ENCODE results near the gene SAMD13. TPM values are rescaled to one million over a fixed set of nuclear protein-coding genes. Genes with fewer than 3 reads are reported as not detected.

Gene SAMD13
- polyA plus RNA-seq, 1 donor from 2014 or later, result 20.0 TPM

DNA sequence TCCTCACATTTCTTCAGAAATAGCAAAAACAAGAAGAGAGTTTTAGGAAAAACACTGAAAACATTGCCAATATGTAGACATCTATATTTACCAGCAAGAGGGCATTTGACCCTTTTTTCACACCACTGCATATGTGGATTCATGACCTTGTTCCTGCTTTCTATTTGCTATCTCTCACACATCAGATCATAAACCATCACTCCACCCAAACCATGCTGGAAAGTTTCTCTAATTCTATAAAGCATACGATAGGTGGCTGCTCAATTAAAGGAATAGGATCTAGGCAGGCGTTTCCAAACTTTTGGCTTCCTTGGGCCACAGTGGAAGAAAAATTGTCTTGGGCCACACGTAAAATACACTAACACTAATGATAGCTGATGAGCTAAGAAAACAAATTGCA lies 35.6 kb upstream of the SAMD13 start:
- H3F3A ChIP-seq (ENCODE audit: insufficient read depth, low read length, poor library complexity, severe bottlenecking), result no peaks in the 10 kb centered on the region
- no peaks in the 10 kb centered on the region for H3K36me3 ChIP-seq (ENCODE audit: insufficient read depth, low read length)
- no peak overlapping the region for H3K9ac ChIP-seq (ENCODE audit: low read length)
- H3K27me3 ChIP-seq (ENCODE audit: insufficient read depth, low read depth, low read length), result no peaks in the 10 kb centered on the region
- H4K20me1 ChIP-seq (ENCODE audit: insufficient read depth), result no peaks in the 10 kb centered on the region
- H2AFZ ChIP-seq (ENCODE audit: low read depth, low read length), result no peak overlapping the region
- H3K27ac ChIP-seq (ENCODE audit: low read length), result no peak overlapping the region
- no peaks in the 10 kb centered on the region for H3K79me2 ChIP-seq (replicated peaks; ENCODE audit: insufficient read depth, low read length)
- no peak overlapping the region for H3K4me2 ChIP-seq (ENCODE audit: low read length)
- H3K9me3 ChIP-seq (ENCODE audit: low read length), result no peaks in the 10 kb centered on the region
- no peaks in the 10 kb centered on the region for H3K9me2 ChIP-seq (ENCODE audit: insufficient read depth, low read length)
- TF ChIP-seq POLR2AphosphoS5 (IDR thresholded peaks at IDR 0.05) (no peak), RAD21 (conservative IDR thresholded peaks at IDR 0.05) (no peak), TAF1 (IDR thresholded peaks at IDR 0.05; ENCODE audit: low read depth) (no peak), EZH2 (IDR thresholded peaks at IDR 0.05; ENCODE audit: borderline replicate concordance, insufficient read depth, low read length, poor library complexity, severe bottlenecking) (no peak), MXI1 (conservative IDR thresholded peaks at IDR 0.05; ENCODE audit: poor library complexity, severe bottlenecking) (no peak), SMC3 (conservative IDR thresholded peaks at IDR 0.05; ENCODE audit: poor library complexity) (no peak), EP300 (conservative IDR thresholded peaks at IDR 0.05; ENCODE audit: poor library complexity, severe bottlenecking) (no peak)
- TF ChIP-seq, protein P1, sequence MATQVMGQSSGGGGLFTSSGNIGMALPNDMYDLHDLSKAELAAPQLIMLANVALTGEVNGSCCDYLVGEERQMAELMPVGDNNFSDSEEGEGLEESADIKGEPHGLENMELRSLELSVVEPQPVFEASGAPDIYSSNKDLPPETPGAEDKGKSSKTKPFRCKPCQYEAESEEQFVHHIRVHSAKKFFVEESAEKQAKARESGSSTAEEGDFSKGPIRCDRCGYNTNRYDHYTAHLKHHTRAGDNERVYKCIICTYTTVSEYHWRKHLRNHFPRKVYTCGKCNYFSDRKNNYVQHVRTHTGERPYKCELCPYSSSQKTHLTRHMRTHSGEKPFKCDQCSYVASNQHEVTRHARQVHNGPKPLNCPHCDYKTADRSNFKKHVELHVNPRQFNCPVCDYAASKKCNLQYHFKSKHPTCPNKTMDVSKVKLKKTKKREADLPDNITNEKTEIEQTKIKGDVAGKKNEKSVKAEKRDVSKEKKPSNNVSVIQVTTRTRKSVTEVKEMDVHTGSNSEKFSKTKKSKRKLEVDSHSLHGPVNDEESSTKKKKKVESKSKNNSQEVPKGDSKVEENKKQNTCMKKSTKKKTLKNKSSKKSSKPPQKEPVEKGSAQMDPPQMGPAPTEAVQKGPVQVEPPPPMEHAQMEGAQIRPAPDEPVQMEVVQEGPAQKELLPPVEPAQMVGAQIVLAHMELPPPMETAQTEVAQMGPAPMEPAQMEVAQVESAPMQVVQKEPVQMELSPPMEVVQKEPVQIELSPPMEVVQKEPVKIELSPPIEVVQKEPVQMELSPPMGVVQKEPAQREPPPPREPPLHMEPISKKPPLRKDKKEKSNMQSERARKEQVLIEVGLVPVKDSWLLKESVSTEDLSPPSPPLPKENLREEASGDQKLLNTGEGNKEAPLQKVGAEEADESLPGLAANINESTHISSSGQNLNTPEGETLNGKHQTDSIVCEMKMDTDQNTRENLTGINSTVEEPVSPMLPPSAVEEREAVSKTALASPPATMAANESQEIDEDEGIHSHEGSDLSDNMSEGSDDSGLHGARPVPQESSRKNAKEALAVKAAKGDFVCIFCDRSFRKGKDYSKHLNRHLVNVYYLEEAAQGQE (IDR thresholded peaks at IDR 0.05; ENCODE audit: borderline replicate concordance), result no peak
- TF ChIP-seq, protein P2, sequence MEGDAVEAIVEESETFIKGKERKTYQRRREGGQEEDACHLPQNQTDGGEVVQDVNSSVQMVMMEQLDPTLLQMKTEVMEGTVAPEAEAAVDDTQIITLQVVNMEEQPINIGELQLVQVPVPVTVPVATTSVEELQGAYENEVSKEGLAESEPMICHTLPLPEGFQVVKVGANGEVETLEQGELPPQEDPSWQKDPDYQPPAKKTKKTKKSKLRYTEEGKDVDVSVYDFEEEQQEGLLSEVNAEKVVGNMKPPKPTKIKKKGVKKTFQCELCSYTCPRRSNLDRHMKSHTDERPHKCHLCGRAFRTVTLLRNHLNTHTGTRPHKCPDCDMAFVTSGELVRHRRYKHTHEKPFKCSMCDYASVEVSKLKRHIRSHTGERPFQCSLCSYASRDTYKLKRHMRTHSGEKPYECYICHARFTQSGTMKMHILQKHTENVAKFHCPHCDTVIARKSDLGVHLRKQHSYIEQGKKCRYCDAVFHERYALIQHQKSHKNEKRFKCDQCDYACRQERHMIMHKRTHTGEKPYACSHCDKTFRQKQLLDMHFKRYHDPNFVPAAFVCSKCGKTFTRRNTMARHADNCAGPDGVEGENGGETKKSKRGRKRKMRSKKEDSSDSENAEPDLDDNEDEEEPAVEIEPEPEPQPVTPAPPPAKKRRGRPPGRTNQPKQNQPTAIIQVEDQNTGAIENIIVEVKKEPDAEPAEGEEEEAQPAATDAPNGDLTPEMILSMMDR (IDR thresholded peaks at IDR 0.05; ENCODE audit: poor library complexity, severe bottlenecking), result no peak
- no peak overlapping the region for H3K4me3 ChIP-seq (ENCODE audit: low read length)

DNA sequence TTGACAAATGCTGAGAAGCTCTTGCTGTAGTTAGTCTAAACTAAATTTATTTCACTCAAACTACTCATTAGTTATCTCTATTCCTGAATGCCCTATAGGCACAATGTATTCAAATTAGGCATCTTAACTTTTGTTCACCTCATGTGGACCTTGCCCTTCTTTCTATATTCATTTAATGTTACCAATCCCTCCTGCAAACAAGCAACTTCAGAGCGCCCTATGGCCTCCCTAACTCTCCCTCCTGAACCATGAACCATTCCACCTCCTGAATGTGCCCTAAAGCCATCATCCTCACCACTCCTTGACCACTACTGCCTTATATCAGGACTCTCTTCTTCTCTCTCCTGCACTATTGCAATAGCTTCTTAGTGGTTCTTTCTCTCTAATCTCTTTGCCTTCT lies 34.8 kb upstream of the SAMD13 start:
- Histone ChIP-seq H4K20me1 (ENCODE audit: insufficient read depth) (no peaks in the 10 kb centered on the region), H3K9me3 (ENCODE audit: low read length) (no peaks in the 10 kb centered on the region), H3K9me2 (ENCODE audit: insufficient read depth, low read length) (no peaks in the 10 kb centered on the region), H2AFZ (ENCODE audit: low read depth, low read length) (no peak overlapping the region), H3K79me2 (replicated peaks; ENCODE audit: insufficient read depth, low read length) (no peaks in the 10 kb centered on the region), H3K36me3 (ENCODE audit: insufficient read depth, low read length) (no peaks in the 10 kb centered on the region), H3K27me3 (ENCODE audit: insufficient read depth, low read depth, low read length) (no peaks in the 10 kb centered on the region), H3K4me3 (ENCODE audit: low read length) (no peak overlapping the region), H3F3A (ENCODE audit: insufficient read depth, low read length, poor library complexity, severe bottlenecking) (no peaks in the 10 kb centered on the region), H3K9ac (ENCODE audit: low read length) (no peak overlapping the region), H3K4me2 (ENCODE audit: low read length) (no peak overlapping the region), H3K27ac (ENCODE audit: low read length) (no peak overlapping the region)
- TF ChIP-seq SMC3 (conservative IDR thresholded peaks at IDR 0.05; ENCODE audit: poor library complexity) (no peak), MXI1 (conservative IDR thresholded peaks at IDR 0.05; ENCODE audit: poor library complexity, severe bottlenecking) (no peak), RAD21 (conservative IDR thresholded peaks at IDR 0.05) (no peak), POLR2AphosphoS5 (IDR thresholded peaks at IDR 0.05) (no peak), TAF1 (IDR thresholded peaks at IDR 0.05; ENCODE audit: low read depth) (no peak), EZH2 (IDR thresholded peaks at IDR 0.05; ENCODE audit: borderline replicate concordance, insufficient read depth, low read length, poor library complexity, severe bottlenecking) (no peak), EP300 (conservative IDR thresholded peaks at IDR 0.05; ENCODE audit: poor library complexity, severe bottlenecking) (no peak)
- TF ChIP-seq, protein P1 (IDR thresholded peaks at IDR 0.05; ENCODE audit: borderline replicate concordance), result no peak
- TF ChIP-seq, protein P2 (IDR thresholded peaks at IDR 0.05; ENCODE audit: poor library complexity, severe bottlenecking), result no peak
